Central memory CD4-positive, alpha-beta T cell (primary cell): Measurements from ENCODE around the gene BBOF1.

Experiments used
- DNase-seq: peaks from one replicate; pipeline ENCODE4 v3.0.0; 2022

The BBOF1 gene

DNA sequence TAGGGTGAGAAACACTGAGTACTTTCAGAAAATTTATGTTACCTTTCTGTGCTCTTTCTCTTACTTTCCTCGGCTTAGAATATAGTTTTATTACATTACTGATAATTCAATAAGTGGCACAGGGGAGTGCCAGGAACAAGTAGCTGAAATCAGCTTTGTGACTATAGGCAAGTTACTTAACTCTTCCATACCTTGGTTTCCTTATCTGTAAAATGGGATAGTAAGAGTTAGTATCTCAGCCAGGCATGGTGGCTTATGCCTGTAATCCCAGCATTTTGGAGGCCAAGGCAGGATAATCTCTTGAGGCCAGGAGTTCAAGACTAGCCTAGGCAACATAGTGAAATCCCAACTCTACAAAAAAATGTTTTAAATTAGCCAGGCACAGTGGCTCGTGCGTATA lies 15.4 kb downstream of the BBOF1 start:
- DNase-seq = no peak

DNA sequence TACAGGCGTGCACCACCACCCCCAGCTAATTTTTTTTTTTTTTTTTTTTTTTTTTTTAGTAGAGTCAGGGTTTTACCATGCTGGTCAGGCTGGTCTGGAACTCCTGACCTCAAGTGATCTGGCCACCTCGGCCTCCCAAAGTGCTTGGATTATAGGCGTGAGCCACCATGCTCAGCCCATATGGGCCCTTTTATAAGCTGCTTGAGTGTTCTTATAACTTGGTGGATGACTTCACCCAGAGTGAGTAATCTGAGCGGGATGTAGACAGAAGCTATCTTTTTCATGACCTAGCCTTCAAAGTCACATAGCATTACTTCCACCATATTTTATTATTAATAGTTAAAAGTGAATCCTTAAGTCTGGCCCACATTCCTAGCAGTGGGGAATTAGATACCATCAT lies 16.4 kb downstream of the BBOF1 start:
- DNase-seq = no peak

- DNase-seq = peak; percentile 48
Observed at GRCh38 chr14:74038020-74038859, 19.1 kb downstream of the BBOF1 start.

GRCh38 chr14:74042296-74042695 lies 23.1 kb downstream of the BBOF1 start:
- no peak for DNase-seq

DNA sequence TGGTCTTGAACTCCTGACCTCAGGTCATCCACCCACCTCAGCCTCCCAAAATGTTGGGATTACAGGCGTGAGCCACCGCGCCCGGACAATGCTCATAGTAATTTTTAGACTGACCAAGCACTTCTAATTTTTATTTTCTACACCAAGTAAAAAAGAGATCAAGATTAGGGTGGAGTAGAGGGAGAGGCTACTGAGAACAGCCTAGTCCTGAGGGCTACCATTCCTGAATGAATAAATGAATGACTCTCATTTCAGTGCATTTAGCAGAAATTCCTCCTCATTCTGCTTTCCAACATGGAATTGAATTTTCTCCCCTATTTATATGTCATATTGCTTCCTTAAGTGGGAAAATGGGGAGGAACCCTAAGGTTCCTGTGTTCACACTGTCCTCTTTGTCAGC lies 26.4 kb downstream of the BBOF1 start:
- no peak for DNase-seq

DNA sequence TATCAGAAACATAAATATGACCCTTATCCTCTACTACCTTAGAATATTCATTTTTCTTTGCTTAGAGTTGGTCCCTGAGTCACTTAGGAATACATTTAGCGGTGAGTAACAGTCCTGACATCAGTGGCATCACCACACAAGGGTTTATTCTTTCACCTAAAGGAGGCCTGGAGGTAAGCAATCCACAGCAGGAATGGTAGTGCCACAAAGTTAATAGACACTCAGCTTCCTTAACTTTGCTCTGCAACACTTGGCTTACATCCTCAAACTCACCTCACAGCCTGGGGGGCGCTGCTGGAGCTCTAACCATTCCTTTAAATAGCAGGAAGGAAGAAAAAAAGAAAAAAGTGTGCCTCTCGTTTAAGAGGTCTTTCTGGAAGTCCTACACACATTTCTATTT lies 29.1 kb downstream of the BBOF1 start:
- DNase-seq = no peak

DNA sequence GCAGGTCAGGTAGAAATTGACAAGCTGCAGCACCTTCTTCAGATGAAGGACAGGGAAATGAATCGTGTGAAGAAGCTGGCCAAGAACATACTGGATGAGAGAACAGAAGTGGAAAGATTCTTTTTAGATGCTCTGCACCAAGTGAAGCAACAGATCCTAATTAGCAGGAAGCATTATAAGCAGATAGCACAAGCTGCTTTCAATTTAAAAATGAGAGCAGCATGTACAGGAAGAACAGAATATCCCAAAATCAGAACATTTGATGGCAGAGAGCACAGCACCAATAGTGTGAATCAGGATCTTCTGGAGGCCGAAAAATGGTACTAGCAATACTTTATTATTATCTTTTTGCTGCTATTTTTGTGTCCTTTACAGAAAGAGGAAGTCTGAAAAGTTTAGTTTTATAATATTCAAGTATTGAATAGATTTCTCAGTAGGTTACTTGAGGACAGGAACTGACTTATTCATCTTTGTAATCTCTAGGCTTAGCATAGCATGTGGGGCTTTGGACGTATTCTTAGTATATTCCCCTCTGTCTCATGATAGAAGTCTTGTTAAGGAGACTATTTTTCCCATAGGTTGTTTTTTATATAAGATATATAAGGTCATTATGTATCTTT lies 30.8 kb downstream of the BBOF1 start:
- DNase-seq = no peak

DNA sequence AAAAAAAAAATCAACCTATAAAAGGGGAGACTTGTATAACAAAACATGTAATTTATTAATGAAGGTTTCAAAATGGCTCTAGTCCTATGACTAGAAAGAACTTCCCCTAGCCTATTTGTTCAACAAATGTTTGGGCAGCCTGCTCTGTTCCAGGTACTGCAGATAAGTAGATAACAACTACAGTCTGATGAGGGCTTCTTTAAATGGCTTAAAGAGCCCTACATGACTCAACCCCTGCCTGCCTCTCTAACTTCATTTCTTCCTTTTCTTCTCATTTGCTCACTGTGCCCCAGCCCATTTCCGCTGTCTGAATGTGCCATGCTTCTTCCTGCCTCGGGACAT lies 43.6 kb downstream of the BBOF1 start:
- DNase-seq = no peak

DNA sequence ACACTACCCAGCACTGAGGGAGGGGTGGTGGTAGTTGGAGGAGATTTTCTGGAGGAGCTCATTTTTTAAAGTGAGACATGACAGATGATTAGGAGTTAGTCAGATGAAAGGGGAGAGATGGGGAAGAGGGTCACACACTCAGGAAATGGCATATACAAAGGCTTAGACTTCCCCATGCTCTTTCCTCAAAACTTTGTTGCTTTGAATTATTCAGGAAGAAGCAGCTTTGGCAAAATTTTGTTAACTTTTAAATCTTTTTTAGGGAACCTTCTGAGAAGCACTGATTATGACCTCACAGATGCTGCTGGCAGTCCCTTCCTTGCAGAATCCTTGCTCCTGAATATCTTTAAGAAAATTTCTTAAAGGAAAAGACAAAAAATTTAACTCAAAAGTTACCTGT lies 45.3 kb downstream of the BBOF1 start:
- no peak for DNase-seq

- DNase-seq = no peak
Observed at GRCh38 chr14:74064883-74065282, 45.7 kb downstream of the BBOF1 start.

GRCh38 chr14:74065746-74066575 lies 46.8 kb downstream of the BBOF1 start:
- no peak for DNase-seq

DNA sequence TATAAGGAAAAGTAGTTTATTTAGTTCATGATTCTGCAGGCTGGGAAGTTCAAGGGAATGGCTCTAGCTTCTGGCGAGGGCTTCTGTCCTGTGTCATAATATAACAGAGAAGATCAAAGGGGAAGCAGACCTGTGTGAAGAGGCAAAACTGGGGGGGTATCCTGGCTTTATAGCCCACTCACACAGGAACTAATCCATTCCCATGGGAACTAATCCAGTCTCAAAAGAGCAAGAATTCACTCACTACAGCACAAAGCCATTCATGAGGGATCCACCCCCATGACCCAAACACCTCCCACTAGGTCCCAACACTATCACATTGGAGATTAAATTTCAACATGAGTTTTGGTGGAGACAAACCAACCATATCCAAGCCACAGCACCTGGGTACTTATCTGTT lies 58.3 kb downstream of the BBOF1 start:
- no peak for DNase-seq

DNA sequence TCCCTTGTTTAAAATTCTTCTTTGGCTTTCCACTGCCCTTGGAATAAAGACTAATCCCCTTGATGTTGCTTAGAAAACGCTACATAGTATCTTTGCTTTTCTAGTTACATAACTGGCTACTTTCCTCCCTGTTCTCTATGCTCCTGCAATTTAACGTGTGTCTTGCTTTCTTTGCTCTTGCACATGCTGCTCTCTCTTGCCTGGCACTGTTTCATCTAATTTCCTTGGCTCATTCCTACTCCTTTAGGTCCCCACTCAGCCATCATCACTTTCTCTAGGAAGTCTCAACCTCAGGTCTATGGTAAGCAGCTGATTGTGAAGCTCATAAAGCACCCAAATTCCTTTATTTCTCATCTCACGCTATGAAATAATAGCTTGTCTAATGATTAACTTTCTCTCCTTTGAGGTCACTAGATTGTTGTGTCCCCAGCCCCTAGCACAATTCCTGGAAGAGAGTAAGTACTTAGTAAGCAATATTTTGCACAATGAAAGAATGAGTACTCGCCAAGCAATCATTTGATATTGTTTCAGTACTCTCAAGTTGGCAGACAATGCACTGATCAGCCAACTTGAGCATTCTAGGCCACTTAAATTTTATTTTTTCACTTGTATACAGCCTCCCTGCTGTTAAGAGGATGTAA lies 61.8 kb downstream of the BBOF1 start:
- DNase-seq = no peak

DNA sequence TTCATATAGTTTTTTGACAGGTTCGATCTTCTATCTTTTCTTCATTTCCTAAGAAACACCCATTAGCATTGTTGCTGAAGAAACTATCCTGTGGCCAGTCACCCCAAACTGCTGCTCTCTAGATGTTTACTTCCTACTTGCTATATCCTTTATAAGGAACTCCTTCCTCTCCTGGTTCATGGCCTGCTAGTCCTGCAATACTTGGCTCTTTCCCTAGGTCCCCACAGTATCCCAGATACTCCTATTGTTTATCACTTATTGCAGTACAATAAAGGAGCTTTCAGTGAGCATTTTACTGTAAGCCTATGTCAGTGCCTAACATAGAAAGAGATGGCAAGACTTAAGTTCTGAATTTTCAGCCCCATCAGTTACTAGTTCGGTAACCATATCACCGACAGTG lies 62.3 kb downstream of the BBOF1 start:
- no peak for DNase-seq

GRCh38 chr14:74083161-74083560 lies 64.0 kb downstream of the BBOF1 start:
- no peak for DNase-seq

GRCh38 chr14:74083784-74084276 lies 64.7 kb downstream of the BBOF1 start:
- no peak for DNase-seq

- DNase-seq = peak; percentile 100
Observed at GRCh38 chr14:74084277-74085046, 65.3 kb downstream of the BBOF1 start, which contains the start of the genes ALDH6A1 and LIN52. Gene ALDH6A1, minus strand, starts transcription at chr14:74084453. Its CDS starts 59 bp downstream, at chr14:74084394. Gene LIN52, plus strand, starts transcription at chr14:74084956. Its CDS starts 19 bp downstream, at chr14:74084975.

- DNase-seq = peak; percentile 1
Observed at GRCh38 chr14:74085047-74085637, 66.0 kb downstream of the BBOF1 start.

GRCh38 chr14:74085828-74086227 lies 66.7 kb downstream of the BBOF1 start:
- DNase-seq = no peak

DNA sequence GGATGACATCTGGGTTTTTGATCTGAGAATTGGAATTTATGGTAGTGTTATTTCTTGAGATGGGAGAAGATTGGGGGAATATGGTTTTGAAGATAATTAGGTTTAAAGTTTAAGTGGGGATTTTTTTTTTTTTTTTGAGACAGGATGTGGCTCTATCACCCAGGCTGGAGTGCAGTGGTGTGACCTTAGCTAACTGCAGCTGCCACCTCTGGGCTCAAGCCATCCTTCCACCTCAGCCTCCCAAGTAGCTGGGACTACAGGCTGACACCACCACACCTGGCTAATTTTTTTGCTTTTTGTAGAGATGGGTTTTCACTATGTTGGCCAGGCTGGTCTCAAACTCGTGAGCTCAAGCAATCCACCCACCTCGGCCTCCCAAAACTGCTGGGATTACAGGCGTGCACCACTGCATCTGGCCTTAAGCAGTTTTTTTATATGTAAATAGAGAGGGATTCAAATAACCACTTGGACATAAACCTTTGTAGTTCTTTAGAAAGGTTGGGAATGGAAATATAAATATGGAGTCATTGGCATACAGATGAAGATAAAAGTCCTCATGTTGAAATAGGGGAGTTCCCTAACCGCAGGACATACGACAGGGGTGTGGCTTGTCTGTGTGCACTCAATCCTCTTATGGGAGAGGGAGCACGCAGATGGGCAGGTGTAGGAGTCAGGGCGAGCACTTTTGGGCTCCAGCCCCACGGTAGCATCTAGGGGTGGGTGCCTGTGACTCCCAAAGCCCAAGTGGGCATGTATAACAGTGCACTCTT lies 70.3 kb downstream of the BBOF1 start:
- no peak for DNase-seq

DNA sequence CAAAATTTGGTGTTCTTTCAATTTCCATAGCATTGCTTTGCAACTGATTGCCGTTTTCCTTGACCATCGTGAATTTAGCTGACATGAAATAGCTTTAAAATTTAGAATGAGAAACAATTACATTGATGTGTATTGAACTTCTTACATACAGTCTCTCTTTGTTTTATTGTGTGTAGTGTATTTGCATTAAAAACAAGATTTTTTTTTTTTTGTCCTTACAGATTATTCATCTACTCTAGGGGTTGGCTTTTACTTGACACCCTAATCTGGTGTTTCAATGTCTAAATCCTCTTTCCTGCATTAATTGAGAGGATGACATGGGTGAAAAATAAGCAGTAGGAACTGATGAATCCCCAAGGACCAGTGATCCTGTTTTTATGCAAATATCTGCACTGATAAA lies 86.2 kb downstream of the BBOF1 start:
- DNase-seq = no peak
